Tibial nerve (tissue), 4 donors: ENCODE results near the gene AKT3. TPM values are rescaled to one million over a fixed set of nuclear protein-coding genes. Genes with fewer than 3 reads are reported as not detected.

Experiments
- DNase-seq, 2 donors: peaks; one replicate each; pipeline ENCODE4 v3.0.0-alpha.2; 2019; ENCODE audit warnings: low spot score in 2 of 2
- H3K27ac ChIP-seq, 4 donors: fragments of 200-600 bp; sonication (generic) in 3 of 4; one replicate each; pipeline ENCODE4 v1.5.1; 2017 to 2019; ENCODE audit warnings: mild to moderate bottlenecking in 1 of 4
- H3K27me3 ChIP-seq, 2 donors: fragments of 200-600 bp; sonication (generic) in 1 of 2; one replicate each; pipeline versions ENCODE4 v1.5.1 to v1.6.0; 2017 to 2019
- H3K36me3 ChIP-seq, 3 donors: fragments of 200-600 bp; sonication (generic); one replicate each; pipeline ENCODE4 v1.5.1; 2018 to 2019
- H3K4me1 ChIP-seq, 4 donors: fragments of 200-600 bp; sonication (generic) in 3 of 4; one replicate each; pipeline ENCODE4 v1.5.1; 2017 to 2019
- H3K4me3 ChIP-seq, 4 donors: fragments of 200-600 bp; sonication (generic) in 3 of 4; one replicate each; pipeline ENCODE4 v1.5.1; 2017 to 2019; ENCODE audit warnings: mild to moderate bottlenecking in 1 of 4, moderate library complexity in 1 of 4
- H3K9me3 ChIP-seq, 4 donors: fragments of 200-600 bp; sonication (generic) in 3 of 4; one replicate each; pipeline ENCODE4 v1.5.1; 2017 to 2019
- CTCF ChIP-seq, 5 experiments: fragments of 200-600 bp in 3 of 5; fragments of 450-650 bp in 2 of 5; sonication (generic) in 3 of 5; IDR thresholded peaks; one replicate each; pipeline ENCODE4 v1.5.1; 2016 to 2019; ENCODE audit warnings: antibody characterized with exemption in 5 of 5, mild to moderate bottlenecking in 3 of 5, moderate library complexity in 2 of 5
- EP300 ChIP-seq, 2 donors: sonication (generic); formaldehyde crosslinking; IDR thresholded peaks; one replicate each; pipeline ENCODE4 v1.6.1; 2017; ENCODE audit warnings: antibody characterized with exemption in 2 of 2, mild to moderate bottlenecking in 1 of 2
- POLR2A ChIP-seq, 2 donors: fragments of 450-650 bp; IDR thresholded peaks; one replicate each; pipeline ENCODE4 v1.6.1; 2017; ENCODE audit warnings: antibody characterized with exemption in 2 of 2, mild to moderate bottlenecking in 2 of 2, moderate library complexity in 2 of 2
- whole genome bisulfite sequencing, 2 donors: methylation state at CpG; one replicate each; pipeline ENCODE4 v1.1.5; 2018; 5-methylcytosine and 5-hydroxymethylcytosine counted together
- total RNA-seq, 4 donors: library from RNA; depleted of rRNA; stranded (reverse); fragments of >200 nt; gene quantifications; one replicate each; pipeline ENCODE4 v1.1.0, GENCODE V29; 2016

AKT3 gene
- total RNA-seq, 4 donors from 2014 or later, result 58.8 to 76.0 (median 69.2) TPM

- Histone ChIP-seq H3K4me1 (peaks cover 0 to 35% (median 0%) of the 10 kb centered on the region in 4 donors), H3K27me3 (no peaks in the 10 kb centered on the region), H3K36me3 (no peaks in the 10 kb centered on the region), H3K27ac (no peak overlapping the region), H3K4me3 (no peak overlapping the region), H3K9me3 (no peaks in the 10 kb centered on the region)
- no peak for DNase-seq
- 71 to 76% methylated on average over 3 of the region's 3 CpGs for WGBS, 2 donors
- TF ChIP-seq CTCF (IDR thresholded peaks at IDR 0.05) (no peak), EP300 (IDR thresholded peaks at IDR 0.05) (no peak), POLR2A (IDR thresholded peaks at IDR 0.05) (no peak)
These were observed 110.6 kb downstream of the AKT3 start for GRCh38 chr1:243739335-243740003.

GRCh38 chr1:243738020-243738419, 112.0 kb downstream of the AKT3 start:
- TF ChIP-seq EP300 (IDR thresholded peaks at IDR 0.05) (no peak), POLR2A (IDR thresholded peaks at IDR 0.05) (no peak), CTCF (IDR thresholded peaks at IDR 0.05) (no peak)
- 24 to 42% methylated on average over 1 of the region's 1 CpG for WGBS, 2 donors
- Histone ChIP-seq H3K4me3 (no peak overlapping the region), H3K4me1 (peaks cover 0 to 41% (median 0%) of the 10 kb centered on the region in 4 donors), H3K27me3 (no peaks in the 10 kb centered on the region), H3K27ac (no peak overlapping the region), H3K36me3 (no peaks in the 10 kb centered on the region), H3K9me3 (no peaks in the 10 kb centered on the region)
- DNase-seq, result no peak

- 89 to 92% methylated on average over 3 of the region's 3 CpGs for WGBS, 2 donors
- H3K27me3 ChIP-seq, result no peaks in the 10 kb centered on the region
- H3K4me1 ChIP-seq, result peaks cover 0 to 62% (median 9%) of the 10 kb centered on the region in 4 donors
- no peak for DNase-seq
- no peaks in the 10 kb centered on the region for H3K9me3 ChIP-seq
- H3K27ac ChIP-seq, result no peak overlapping the region
- no peak for TF ChIP-seq EP300 (IDR thresholded peaks at IDR 0.05)
- TF ChIP-seq POLR2A (IDR thresholded peaks at IDR 0.05), result no peak
- no peak for TF ChIP-seq CTCF (IDR thresholded peaks at IDR 0.05)
- no peak overlapping the region for H3K4me3 ChIP-seq
- peaks cover 0 to 4% (median 0%) of the 10 kb centered on the region in 3 donors for H3K36me3 ChIP-seq
These were observed 114.6 kb downstream of the AKT3 start for GRCh38 chr1:243735457-243735856.

GRCh38 chr1:243734308-243734695, 115.7 kb downstream of the AKT3 start:
- peaks cover 0 to 7% (median 0%) of the 10 kb centered on the region in 3 donors for H3K36me3 ChIP-seq
- no peak for DNase-seq
- H3K27ac ChIP-seq, result no peak overlapping the region
- TF ChIP-seq POLR2A (IDR thresholded peaks at IDR 0.05) (no peak), CTCF (IDR thresholded peaks at IDR 0.05) (no peak), EP300 (IDR thresholded peaks at IDR 0.05) (peak in 1 of 2 donors; percentile 38)
- no peaks in the 10 kb centered on the region for H3K27me3 ChIP-seq
- WGBS, 2 donors, result 63 to 85% methylated on average over 2 of the region's 2 CpGs
- no peaks in the 10 kb centered on the region for H3K9me3 ChIP-seq
- peaks cover 0 to 55% (median 9%) of the 10 kb centered on the region in 4 donors for H3K4me1 ChIP-seq
- H3K4me3 ChIP-seq, result no peak overlapping the region

GRCh38 chr1:243733670-243734307, 116.3 kb downstream of the AKT3 start:
- 95% methylated on average over 1 of the region's 1 CpG for whole genome bisulfite sequencing, 2 donors
- H3K4me1 ChIP-seq, result peaks cover 0 to 50% (median 9%) of the 10 kb centered on the region in 4 donors

More at GRCh38 chr1:243733670-243734307, 116.3 kb downstream of the AKT3 start:
- peaks cover 0 to 7% (median 0%) of the 10 kb centered on the region in 3 donors for H3K36me3 ChIP-seq
- H3K27me3 ChIP-seq, result no peaks in the 10 kb centered on the region
- no peaks in the 10 kb centered on the region for H3K9me3 ChIP-seq
- TF ChIP-seq POLR2A (IDR thresholded peaks at IDR 0.05) (no peak), CTCF (IDR thresholded peaks at IDR 0.05) (no peak), EP300 (IDR thresholded peaks at IDR 0.05) (no peak)
- no peak overlapping the region for H3K4me3 ChIP-seq
- no peak overlapping the region for H3K27ac ChIP-seq
- DNase-seq, result no peak
